Stimulated activated memory B cell treated with anti-CD40 and anti-IgM and Interleukin-4, amounts not matched to agents 10 μg/mL and 1 μg/mL and 100 μg/mL, for 72 hours (primary cell): ENCODE measurements around the gene TBCD.

Experiments
- ATAC-seq: fragments of 150-1000 bp; cut with Tn5 transposase; 2 replicates; pipeline ENCODE4 v1.10.0; 2021
- H3K27ac Mint-ChIP-seq: one replicate; pipeline ENCODE4 v1.8.0; 2022; ENCODE audit warnings: mild to moderate bottlenecking, mixed read lengths
- H3K27me3 Mint-ChIP-seq: one replicate; pipeline ENCODE4 v1.8.0; 2022; ENCODE audit warnings: mixed read lengths
- H3K36me3 Mint-ChIP-seq: one replicate; pipeline ENCODE4 v1.8.0; 2022; ENCODE audit warnings: mixed read lengths
- H3K4me1 Mint-ChIP-seq: one replicate; pipeline ENCODE4 v1.8.0; 2022; ENCODE audit warnings: mixed read lengths
- H3K4me3 Mint-ChIP-seq: one replicate; pipeline ENCODE4 v1.8.0; 2022; ENCODE audit warnings: mild to moderate bottlenecking, moderate library complexity, mixed read lengths
- H3K9me3 Mint-ChIP-seq: one replicate; pipeline ENCODE4 v1.8.0; 2022; ENCODE audit warnings: mixed read lengths

TBCD gene

GRCh38 chr17:82789051-82789592 lies 37.3 kb downstream of the TBCD start:
- no peak overlapping the region for H3K27ac Mint-ChIP-seq
- H3K27me3 Mint-ChIP-seq: no peaks in the 10 kb centered on the region
- H3K4me1 Mint-ChIP-seq: peaks cover 12% of the 10 kb centered on the region
- H3K9me3 Mint-ChIP-seq: no peaks in the 10 kb centered on the region
- H3K4me3 Mint-ChIP-seq: no peak overlapping the region
- H3K36me3 Mint-ChIP-seq: peaks cover 31% of the 10 kb centered on the region
- peak; percentile 34 for ATAC-seq

GRCh38 chr17:82789806-82790205 lies 37.9 kb downstream of the TBCD start:
- ATAC-seq: no peak
- peaks cover 33% of the 10 kb centered on the region for H3K36me3 Mint-ChIP-seq
- H3K27me3 Mint-ChIP-seq: no peaks in the 10 kb centered on the region
- no peak overlapping the region for H3K4me3 Mint-ChIP-seq
- no peaks in the 10 kb centered on the region for H3K9me3 Mint-ChIP-seq
- no peak overlapping the region for H3K27ac Mint-ChIP-seq
- H3K4me1 Mint-ChIP-seq: peaks cover 12% of the 10 kb centered on the region

GRCh38 chr17:82790391-82790790 lies 38.5 kb downstream of the TBCD start:
- no peaks in the 10 kb centered on the region for H3K27me3 Mint-ChIP-seq
- H3K9me3 Mint-ChIP-seq: no peaks in the 10 kb centered on the region
- H3K36me3 Mint-ChIP-seq: peaks cover 38% of the 10 kb centered on the region
- no peak for ATAC-seq
- peaks cover 12% of the 10 kb centered on the region for H3K4me1 Mint-ChIP-seq
- H3K4me3 Mint-ChIP-seq: no peak overlapping the region
- no peak overlapping the region for H3K27ac Mint-ChIP-seq

GRCh38 chr17:82791532-82791931 lies 39.7 kb downstream of the TBCD start:
- no peaks in the 10 kb centered on the region for H3K27me3 Mint-ChIP-seq
- H3K9me3 Mint-ChIP-seq: no peaks in the 10 kb centered on the region
- no peak for ATAC-seq
- peaks cover 12% of the 10 kb centered on the region for H3K4me1 Mint-ChIP-seq
- H3K4me3 Mint-ChIP-seq: no peak overlapping the region
- peaks cover 37% of the 10 kb centered on the region for H3K36me3 Mint-ChIP-seq
- no peak overlapping the region for H3K27ac Mint-ChIP-seq

GRCh38 chr17:82793974-82794630 lies 42.2 kb downstream of the TBCD start:
- H3K27me3 Mint-ChIP-seq: no peaks in the 10 kb centered on the region
- no peak overlapping the region for H3K4me3 Mint-ChIP-seq
- no peak for ATAC-seq
- H3K27ac Mint-ChIP-seq: no peak overlapping the region
- no peaks in the 10 kb centered on the region for H3K4me1 Mint-ChIP-seq
- peaks cover 38% of the 10 kb centered on the region for H3K36me3 Mint-ChIP-seq
- H3K9me3 Mint-ChIP-seq: no peaks in the 10 kb centered on the region

GRCh38 chr17:82794781-82795482 lies 43.1 kb downstream of the TBCD start:
- ATAC-seq: no peak
- Mint-ChIP-seq H3K9me3 (no peaks in the 10 kb centered on the region), H3K4me1 (no peaks in the 10 kb centered on the region), H3K4me3 (no peak overlapping the region), H3K36me3 (peaks cover 39% of the 10 kb centered on the region), H3K27ac (no peak overlapping the region), H3K27me3 (no peaks in the 10 kb centered on the region)

- no peak for ATAC-seq
- no peaks in the 10 kb centered on the region for H3K4me1 Mint-ChIP-seq
- no peaks in the 10 kb centered on the region for H3K27me3 Mint-ChIP-seq
- H3K27ac Mint-ChIP-seq: no peak overlapping the region
- H3K4me3 Mint-ChIP-seq: no peak overlapping the region
- H3K36me3 Mint-ChIP-seq: peaks cover 44% of the 10 kb centered on the region
- H3K9me3 Mint-ChIP-seq: no peaks in the 10 kb centered on the region
These were observed 43.8 kb downstream of the TBCD start for GRCh38 chr17:82795615-82796014.

- no peak for ATAC-seq
- H3K9me3 Mint-ChIP-seq: peaks cover 6% of the 10 kb centered on the region
- peaks cover 6% of the 10 kb centered on the region for H3K4me1 Mint-ChIP-seq
- H3K27me3 Mint-ChIP-seq: no peaks in the 10 kb centered on the region
- no peak overlapping the region for H3K27ac Mint-ChIP-seq
- no peak overlapping the region for H3K4me3 Mint-ChIP-seq
- peaks cover 49% of the 10 kb centered on the region for H3K36me3 Mint-ChIP-seq
These were observed 45.2 kb downstream of the TBCD start for GRCh38 chr17:82797061-82797460.

GRCh38 chr17:82798752-82799151 lies 46.9 kb downstream of the TBCD start:
- no peak overlapping the region for H3K4me3 Mint-ChIP-seq
- H3K27ac Mint-ChIP-seq: no peak overlapping the region

GRCh38 chr17:82799591-82799990 lies 47.7 kb downstream of the TBCD start:
- no peak overlapping the region for H3K4me3 Mint-ChIP-seq
- ATAC-seq: no peak
- H3K9me3 Mint-ChIP-seq: peaks cover 6% of the 10 kb centered on the region
- peaks cover 55% of the 10 kb centered on the region for H3K36me3 Mint-ChIP-seq
- no peaks in the 10 kb centered on the region for H3K27me3 Mint-ChIP-seq
- H3K27ac Mint-ChIP-seq: no peak overlapping the region
- peaks cover 6% of the 10 kb centered on the region for H3K4me1 Mint-ChIP-seq

More at GRCh38 chr17:82798752-82799151, 46.9 kb downstream of the TBCD start:
- Mint-ChIP-seq H3K27me3 (no peaks in the 10 kb centered on the region), H3K36me3 (peaks cover 55% of the 10 kb centered on the region), H3K4me1 (peaks cover 6% of the 10 kb centered on the region), H3K9me3 (peaks cover 6% of the 10 kb centered on the region)
- ATAC-seq: no peak

GRCh38 chr17:82800885-82801284 lies 49.0 kb downstream of the TBCD start:
- no peaks in the 10 kb centered on the region for H3K27me3 Mint-ChIP-seq
- peaks cover 50% of the 10 kb centered on the region for H3K36me3 Mint-ChIP-seq
- H3K4me1 Mint-ChIP-seq: peaks cover 6% of the 10 kb centered on the region
- H3K9me3 Mint-ChIP-seq: peaks cover 6% of the 10 kb centered on the region
- H3K4me3 Mint-ChIP-seq: no peak overlapping the region
- no peak overlapping the region for H3K27ac Mint-ChIP-seq
- ATAC-seq: no peak

- Mint-ChIP-seq H3K4me1 (peaks cover 6% of the 10 kb centered on the region), H3K36me3 (peaks cover 50% of the 10 kb centered on the region), H3K9me3 (peaks cover 6% of the 10 kb centered on the region), H3K27me3 (no peaks in the 10 kb centered on the region), H3K4me3 (no peak overlapping the region), H3K27ac (no peak overlapping the region)
- ATAC-seq: no peak
These were observed 49.6 kb downstream of the TBCD start for GRCh38 chr17:82801377-82801970.

GRCh38 chr17:82802075-82802780 lies 50.4 kb downstream of the TBCD start:
- H3K36me3 Mint-ChIP-seq: peaks cover 50% of the 10 kb centered on the region
- H3K27me3 Mint-ChIP-seq: no peaks in the 10 kb centered on the region
- ATAC-seq: no peak
- peaks cover 6% of the 10 kb centered on the region for H3K9me3 Mint-ChIP-seq
- H3K27ac Mint-ChIP-seq: no peak overlapping the region
- H3K4me1 Mint-ChIP-seq: peaks cover 6% of the 10 kb centered on the region
- H3K4me3 Mint-ChIP-seq: no peak overlapping the region

GRCh38 chr17:82803185-82803584 lies 51.3 kb downstream of the TBCD start:
- no peak for ATAC-seq
- Mint-ChIP-seq H3K27ac (no peak overlapping the region), H3K36me3 (peaks cover 57% of the 10 kb centered on the region), H3K9me3 (peaks cover 6% of the 10 kb centered on the region), H3K4me3 (no peak overlapping the region), H3K27me3 (no peaks in the 10 kb centered on the region), H3K4me1 (peaks cover 15% of the 10 kb centered on the region)

GRCh38 chr17:82803606-82804005 lies 51.7 kb downstream of the TBCD start:
- no peak for ATAC-seq
- H3K36me3 Mint-ChIP-seq: peaks cover 57% of the 10 kb centered on the region
- peaks cover 6% of the 10 kb centered on the region for H3K9me3 Mint-ChIP-seq
- peaks cover 15% of the 10 kb centered on the region for H3K4me1 Mint-ChIP-seq
- H3K4me3 Mint-ChIP-seq: no peak overlapping the region
- H3K27ac Mint-ChIP-seq: no peak overlapping the region
- H3K27me3 Mint-ChIP-seq: no peaks in the 10 kb centered on the region
